ENCODE results near the gene EMC6.

Gene EMC6

GRCh38 chr17:3704931-3705717, 36.5 kb downstream of the EMC6 start:
- TF ChIP-seq REST (IDR thresholded peaks at IDR 0.05; ENCODE audit: insufficient read depth in 1 of 2, low read depth in 2 of 2, low read length in 2 of 2) (no peak), FOXP2 (optimal IDR thresholded peaks at IDR 0.05; ENCODE audit: borderline replicate concordance, extremely low read depth, extremely low read length, insufficient read depth) (no peak), SIN3A (IDR thresholded peaks at IDR 0.05; ENCODE audit: borderline replicate concordance, insufficient read depth, low read length) (no peak), TAF1 (IDR thresholded peaks at IDR 0.05; ENCODE audit: borderline replicate concordance, insufficient read depth, low read length) (no peak), POLR2AphosphoS5 (IDR thresholded peaks at IDR 0.05; ENCODE audit: low read depth, low read length) (no peak)

GRCh38 chr17:3708366-3708765, 39.8 kb downstream of the EMC6 start:
- TF ChIP-seq FOXP2 (optimal IDR thresholded peaks at IDR 0.05; ENCODE audit: borderline replicate concordance, extremely low read depth, extremely low read length, insufficient read depth) (no peak), SIN3A (IDR thresholded peaks at IDR 0.05; ENCODE audit: borderline replicate concordance, insufficient read depth, low read length) (no peak), POLR2AphosphoS5 (IDR thresholded peaks at IDR 0.05; ENCODE audit: low read depth, low read length) (no peak), REST (IDR thresholded peaks at IDR 0.05; ENCODE audit: insufficient read depth in 1 of 2, low read depth in 2 of 2, low read length in 2 of 2) (no peak), TAF1 (IDR thresholded peaks at IDR 0.05; ENCODE audit: borderline replicate concordance, insufficient read depth, low read length) (no peak)

GRCh38 chr17:3710951-3711383, 42.4 kb downstream of the EMC6 start:
- TF ChIP-seq POLR2AphosphoS5 (IDR thresholded peaks at IDR 0.05; ENCODE audit: low read depth, low read length) = no peak
- no peak for TF ChIP-seq FOXP2 (optimal IDR thresholded peaks at IDR 0.05; ENCODE audit: borderline replicate concordance, extremely low read depth, extremely low read length, insufficient read depth)
- no peak for TF ChIP-seq REST (IDR thresholded peaks at IDR 0.05; ENCODE audit: insufficient read depth in 1 of 2, low read depth in 2 of 2, low read length in 2 of 2)
- TF ChIP-seq SIN3A (IDR thresholded peaks at IDR 0.05; ENCODE audit: borderline replicate concordance, insufficient read depth, low read length) = no peak
- TF ChIP-seq TAF1 (IDR thresholded peaks at IDR 0.05; ENCODE audit: borderline replicate concordance, insufficient read depth, low read length) = no peak

GRCh38 chr17:3712811-3713463, 44.3 kb downstream of the EMC6 start:
- TF ChIP-seq POLR2AphosphoS5 (IDR thresholded peaks at IDR 0.05; ENCODE audit: low read depth, low read length) (no peak), SIN3A (IDR thresholded peaks at IDR 0.05; ENCODE audit: borderline replicate concordance, insufficient read depth, low read length) (no peak), FOXP2 (optimal IDR thresholded peaks at IDR 0.05; ENCODE audit: borderline replicate concordance, extremely low read depth, extremely low read length, insufficient read depth) (no peak), REST (IDR thresholded peaks at IDR 0.05; ENCODE audit: insufficient read depth in 1 of 2, low read depth in 2 of 2, low read length in 2 of 2) (no peak), TAF1 (IDR thresholded peaks at IDR 0.05; ENCODE audit: borderline replicate concordance, insufficient read depth, low read length) (no peak)

Data from PFSK-1 (cell line).